ENCODE measurements around the gene ADARB2. TPM values are rescaled to one million over a fixed set of nuclear protein-coding genes. Genes with fewer than 3 reads are reported as not detected.

ADARB2 gene
- total RNA-seq, 3 donors from 2014 or later (not counting 1 experiment from before 2014, with no cell fraction given), result 0.27 to 0.78 (median 0.40) TPM

DNA sequence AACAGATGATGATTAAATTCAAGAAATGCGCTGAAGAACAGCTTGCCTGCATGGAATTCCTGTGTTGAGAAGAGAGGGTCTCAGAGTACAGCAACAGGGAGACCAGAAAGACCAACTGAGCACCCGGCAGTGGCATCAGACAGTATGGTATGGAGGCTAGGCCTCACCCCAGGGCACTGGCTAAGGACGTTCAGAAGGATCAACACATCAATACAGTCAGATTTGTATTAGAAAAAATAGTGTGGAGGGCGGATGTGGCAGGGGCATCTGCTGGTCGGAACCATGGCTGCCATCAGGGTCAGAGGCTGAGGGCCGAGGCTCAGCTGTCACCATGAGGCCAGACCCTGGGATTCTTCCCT is 142.1 kb downstream of the ADARB2 start:
- Histone ChIP-seq H3K27ac (ENCODE audit: low read length) (no peak overlapping the region), H3K9me3 (ENCODE audit: control insufficient read depth, insufficient read depth, low read length) (no peaks in the 10 kb centered on the region), H3K4me1 (ENCODE audit: control insufficient read depth, insufficient read depth, low read length) (no peaks in the 10 kb centered on the region), H3K27me3 (ENCODE audit: control insufficient read depth, insufficient read depth, low read length) (no peaks in the 10 kb centered on the region), H3K36me3 (ENCODE audit: control insufficient read depth, insufficient read depth, low read length) (no peaks in the 10 kb centered on the region), H3K4me3 (ENCODE audit: low read length) (no peak overlapping the region)
- 82% methylated on average over 6 of the region's 6 CpGs for WGBS (ENCODE audit: insufficient coverage)
- ATAC-seq (no peak), DNase-seq (no peak)
- no peaks in the 10 kb centered on the region for H3K9me3 Mint-ChIP-seq
- intact Hi-C loops (cut with micrococcal nuclease), result no loop called here
- no peaks in the 10 kb centered on the region for H3K36me3 Mint-ChIP-seq
- H3K27ac Mint-ChIP-seq, result no peak overlapping the region
- H3K27me3 Mint-ChIP-seq (ENCODE audit: low read depth in 2 of 2), result peaks cover 4 to 9% of the 10 kb centered on the region in 2 donors
- no peaks in the 10 kb centered on the region for H3K4me1 Mint-ChIP-seq
- TF ChIP-seq, protein P1, sequence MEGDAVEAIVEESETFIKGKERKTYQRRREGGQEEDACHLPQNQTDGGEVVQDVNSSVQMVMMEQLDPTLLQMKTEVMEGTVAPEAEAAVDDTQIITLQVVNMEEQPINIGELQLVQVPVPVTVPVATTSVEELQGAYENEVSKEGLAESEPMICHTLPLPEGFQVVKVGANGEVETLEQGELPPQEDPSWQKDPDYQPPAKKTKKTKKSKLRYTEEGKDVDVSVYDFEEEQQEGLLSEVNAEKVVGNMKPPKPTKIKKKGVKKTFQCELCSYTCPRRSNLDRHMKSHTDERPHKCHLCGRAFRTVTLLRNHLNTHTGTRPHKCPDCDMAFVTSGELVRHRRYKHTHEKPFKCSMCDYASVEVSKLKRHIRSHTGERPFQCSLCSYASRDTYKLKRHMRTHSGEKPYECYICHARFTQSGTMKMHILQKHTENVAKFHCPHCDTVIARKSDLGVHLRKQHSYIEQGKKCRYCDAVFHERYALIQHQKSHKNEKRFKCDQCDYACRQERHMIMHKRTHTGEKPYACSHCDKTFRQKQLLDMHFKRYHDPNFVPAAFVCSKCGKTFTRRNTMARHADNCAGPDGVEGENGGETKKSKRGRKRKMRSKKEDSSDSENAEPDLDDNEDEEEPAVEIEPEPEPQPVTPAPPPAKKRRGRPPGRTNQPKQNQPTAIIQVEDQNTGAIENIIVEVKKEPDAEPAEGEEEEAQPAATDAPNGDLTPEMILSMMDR (IDR thresholded peaks at IDR 0.05), result no peak
- H3K4me3 Mint-ChIP-seq, result no peak overlapping the region

DNA sequence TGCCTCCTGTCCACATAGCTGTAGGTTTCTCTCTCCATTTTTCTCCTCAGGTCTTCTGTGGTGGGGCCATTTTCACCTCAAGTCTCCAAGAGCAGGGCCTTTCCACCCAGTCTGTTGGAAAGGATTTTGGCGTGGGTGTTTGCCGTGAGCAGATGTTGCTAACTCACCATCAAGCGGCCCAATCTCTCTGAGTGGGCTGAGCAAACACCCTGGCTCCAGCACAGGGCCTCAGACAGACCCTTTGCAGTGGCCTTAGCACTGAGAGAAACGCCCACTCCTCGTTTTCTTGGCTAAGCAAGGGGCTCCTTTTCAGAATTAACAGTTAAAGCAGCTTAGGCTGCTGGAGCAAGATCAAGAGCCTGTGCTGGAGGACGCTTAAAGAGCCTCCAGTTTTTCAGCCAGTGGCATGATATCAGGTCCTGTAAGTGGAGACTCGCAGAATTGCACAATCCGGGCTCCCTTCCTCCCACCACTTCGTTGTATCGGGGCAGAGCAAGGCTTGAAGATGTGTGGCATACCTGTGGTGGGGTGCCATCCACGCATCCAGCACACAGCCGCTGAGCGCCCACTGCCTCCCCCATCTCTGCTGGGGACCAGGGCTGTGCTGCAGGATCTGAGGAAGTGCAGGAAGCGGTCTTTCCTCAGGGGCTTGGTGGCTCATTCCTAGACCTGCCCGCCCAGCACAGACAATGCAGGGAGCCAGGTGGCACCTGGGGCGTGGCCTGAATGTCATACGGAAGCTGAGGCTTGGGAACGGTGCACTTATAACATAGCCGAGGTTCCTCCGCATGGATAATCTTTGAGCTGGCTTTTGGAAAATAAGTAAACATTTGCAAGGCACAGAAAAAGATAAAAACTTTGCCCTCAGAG is 142.7 kb downstream of the ADARB2 start:
- TF ChIP-seq, protein P1 (IDR thresholded peaks at IDR 0.05), result no peak
- Histone ChIP-seq H3K27me3 (ENCODE audit: control insufficient read depth, insufficient read depth, low read length) (no peaks in the 10 kb centered on the region), H3K9me3 (ENCODE audit: control insufficient read depth, insufficient read depth, low read length) (no peaks in the 10 kb centered on the region), H3K27ac (ENCODE audit: low read length) (no peak overlapping the region), H3K36me3 (ENCODE audit: control insufficient read depth, insufficient read depth, low read length) (no peaks in the 10 kb centered on the region), H3K4me3 (ENCODE audit: low read length) (no peak overlapping the region), H3K4me1 (ENCODE audit: control insufficient read depth, insufficient read depth, low read length) (no peaks in the 10 kb centered on the region)
- intact Hi-C loops (cut with micrococcal nuclease), result no loop called here
- no peaks in the 10 kb centered on the region for H3K4me1 Mint-ChIP-seq
- no peak for DNase-seq
- H3K9me3 Mint-ChIP-seq, result no peaks in the 10 kb centered on the region
- H3K27ac Mint-ChIP-seq, result no peak overlapping the region
- no peak for ATAC-seq
- peaks cover 4 to 9% of the 10 kb centered on the region in 2 donors for H3K27me3 Mint-ChIP-seq (ENCODE audit: low read depth in 2 of 2)
- H3K36me3 Mint-ChIP-seq, result no peaks in the 10 kb centered on the region
- H3K4me3 Mint-ChIP-seq, result no peak overlapping the region
- WGBS (ENCODE audit: insufficient coverage), result 84% methylated on average over 20 of the region's 20 CpGs

DNA sequence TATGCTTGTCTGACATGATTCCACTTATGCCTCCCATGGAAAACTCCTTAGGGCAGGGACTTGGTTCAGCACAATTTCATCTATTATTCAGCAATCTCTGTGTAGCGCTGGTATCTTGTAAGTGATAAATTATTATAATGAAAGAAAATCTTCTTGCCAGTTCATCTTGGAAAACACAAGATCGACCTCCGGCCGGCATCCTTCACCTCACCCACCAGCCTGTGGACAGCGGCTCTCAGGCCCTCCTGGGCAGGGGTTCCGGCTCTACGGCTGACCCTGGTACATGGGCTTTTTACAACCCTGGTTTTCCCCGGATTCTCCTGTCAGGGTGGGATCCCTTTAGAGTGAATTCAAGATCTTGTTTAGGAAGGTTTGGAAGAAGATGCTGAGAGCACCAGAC is 145.6 kb downstream of the ADARB2 start:
- no peaks in the 10 kb centered on the region for H3K9me3 ChIP-seq (ENCODE audit: control insufficient read depth, insufficient read depth, low read length)
- TF ChIP-seq, protein P1 (IDR thresholded peaks at IDR 0.05), result no peak
- Mint-ChIP-seq H3K4me1 (no peaks in the 10 kb centered on the region), H3K4me3 (no peak overlapping the region), H3K27me3 (ENCODE audit: low read depth in 2 of 2) (peaks cover 4 to 9% of the 10 kb centered on the region in 2 donors), H3K9me3 (no peaks in the 10 kb centered on the region), H3K27ac (no peak overlapping the region), H3K36me3 (no peaks in the 10 kb centered on the region)
- H3K4me3 ChIP-seq (ENCODE audit: low read length), result no peak overlapping the region
- H3K36me3 ChIP-seq (ENCODE audit: control insufficient read depth, insufficient read depth, low read length), result no peaks in the 10 kb centered on the region
- no peak for ATAC-seq
- no peak for DNase-seq
- intact Hi-C loops (cut with micrococcal nuclease), result no loop called here
- H3K27ac ChIP-seq (ENCODE audit: low read length), result no peak overlapping the region
- H3K4me1 ChIP-seq (ENCODE audit: control insufficient read depth, insufficient read depth, low read length), result no peaks in the 10 kb centered on the region
- WGBS (ENCODE audit: insufficient coverage), result 89% methylated on average over 7 of the region's 8 CpGs
- H3K27me3 ChIP-seq (ENCODE audit: control insufficient read depth, insufficient read depth, low read length), result no peaks in the 10 kb centered on the region

DNA sequence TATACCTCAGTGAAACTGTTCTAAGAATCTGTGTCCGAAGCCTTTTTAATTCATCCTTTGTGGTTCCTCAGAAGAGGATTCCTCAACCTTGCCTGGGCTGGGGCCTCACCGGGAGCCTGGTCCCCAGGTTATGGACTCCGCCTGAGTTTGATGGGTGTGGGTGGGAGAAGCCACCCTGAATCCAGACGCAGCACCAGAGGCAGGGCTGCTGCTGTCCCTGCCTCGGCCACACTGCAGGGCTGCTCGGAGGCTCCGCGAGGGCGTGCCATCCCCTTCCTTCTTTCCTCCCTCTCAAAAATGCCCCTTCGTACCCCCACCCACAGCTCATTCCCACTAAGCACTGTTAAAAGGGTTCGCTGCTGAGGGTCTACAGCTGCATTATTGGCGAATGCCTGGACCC is 146.3 kb downstream of the ADARB2 start:
- Mint-ChIP-seq H3K4me1 (no peaks in the 10 kb centered on the region), H3K4me3 (no peak overlapping the region), H3K27ac (no peak overlapping the region), H3K9me3 (no peaks in the 10 kb centered on the region), H3K27me3 (ENCODE audit: low read depth in 2 of 2) (peaks cover 0 to 2% of the 10 kb centered on the region in 2 donors), H3K36me3 (no peaks in the 10 kb centered on the region)
- Histone ChIP-seq H3K27ac (ENCODE audit: low read length) (no peak overlapping the region), H3K4me1 (ENCODE audit: control insufficient read depth, insufficient read depth, low read length) (no peaks in the 10 kb centered on the region), H3K27me3 (ENCODE audit: control insufficient read depth, insufficient read depth, low read length) (no peaks in the 10 kb centered on the region), H3K36me3 (ENCODE audit: control insufficient read depth, insufficient read depth, low read length) (no peaks in the 10 kb centered on the region), H3K9me3 (ENCODE audit: control insufficient read depth, insufficient read depth, low read length) (no peaks in the 10 kb centered on the region), H3K4me3 (ENCODE audit: low read length) (no peak overlapping the region)
- WGBS (ENCODE audit: insufficient coverage), result 79% methylated on average over 12 of the region's 12 CpGs
- intact Hi-C loops (cut with micrococcal nuclease), result no loop called here
- DNase-seq (no peak), ATAC-seq (no peak)
- TF ChIP-seq, protein P1 (IDR thresholded peaks at IDR 0.05), result no peak
